Measurements from ENCODE around the gene ULK4.
A peak's percentile ranks its signal among the peaks of the same experiment; 100 is the strongest.
"Not testable (repeated sequence)": the region's sequence is repeated elsewhere in the genome, so short reads cannot be mapped to it uniquely, and the experiment has no call there.

Gene ULK4

DNA sequence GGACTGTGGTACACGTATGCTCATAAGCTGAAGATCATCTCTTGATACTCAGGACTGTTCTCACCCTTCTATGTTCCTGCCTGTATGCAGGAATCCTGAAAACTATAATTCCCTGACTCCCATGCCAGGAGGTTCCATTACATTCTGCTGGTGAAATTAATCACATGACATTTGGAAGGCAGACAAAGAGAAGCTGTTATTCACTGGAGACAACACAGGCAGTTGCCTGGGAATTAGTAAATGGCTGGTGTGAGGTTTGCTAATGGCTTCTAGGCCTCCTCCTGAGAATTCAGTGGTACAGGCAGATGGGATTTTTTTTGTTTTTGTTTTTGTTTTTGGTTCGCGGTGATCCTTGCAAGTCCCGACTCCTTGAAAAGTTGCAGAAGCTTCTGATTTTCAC is 671.2 kb downstream of the ULK4 start:
- no peak for DNase-seq

DNA sequence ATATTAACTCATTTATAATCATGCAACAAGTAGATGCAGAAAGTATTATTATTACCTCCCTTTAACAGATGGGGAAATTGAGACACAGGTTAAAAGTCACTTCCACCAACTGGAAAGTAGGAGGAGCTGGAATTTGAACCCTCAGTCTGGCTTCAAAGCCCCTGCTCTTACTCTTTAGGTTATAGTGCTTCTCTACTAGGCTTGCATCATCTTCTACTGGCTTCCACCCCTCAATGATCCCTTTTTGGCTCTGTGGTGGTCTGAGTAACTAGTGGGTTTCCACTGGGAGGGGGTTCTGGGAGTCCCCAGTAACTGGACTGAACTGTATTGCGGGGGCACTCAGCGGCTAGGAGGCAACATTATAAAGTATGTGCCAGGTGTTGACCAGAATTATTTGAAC is 671.6 kb downstream of the ULK4 start:
- DNase-seq, result no peak

DNA sequence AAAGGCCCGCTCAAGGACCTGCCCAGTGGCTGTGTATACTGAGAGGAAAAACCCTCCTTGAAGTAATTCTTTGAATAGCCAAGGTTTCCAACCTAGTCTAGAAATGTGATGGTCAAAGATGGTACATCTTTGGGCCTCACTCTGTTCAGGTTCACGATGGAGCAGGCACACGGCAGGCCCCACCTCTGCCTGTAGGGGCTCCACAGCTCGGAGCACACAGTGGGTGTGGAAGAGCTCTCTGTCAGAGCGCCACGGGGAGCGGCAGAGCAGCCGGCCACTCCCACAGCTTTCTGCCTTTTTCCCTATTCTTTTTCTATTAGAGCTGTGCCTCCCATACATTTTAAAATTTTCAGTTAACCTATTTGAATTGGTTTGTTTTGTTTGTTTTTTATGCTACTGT is 673.1 kb downstream of the ULK4 start:
- DNase-seq, result no peak

DNA sequence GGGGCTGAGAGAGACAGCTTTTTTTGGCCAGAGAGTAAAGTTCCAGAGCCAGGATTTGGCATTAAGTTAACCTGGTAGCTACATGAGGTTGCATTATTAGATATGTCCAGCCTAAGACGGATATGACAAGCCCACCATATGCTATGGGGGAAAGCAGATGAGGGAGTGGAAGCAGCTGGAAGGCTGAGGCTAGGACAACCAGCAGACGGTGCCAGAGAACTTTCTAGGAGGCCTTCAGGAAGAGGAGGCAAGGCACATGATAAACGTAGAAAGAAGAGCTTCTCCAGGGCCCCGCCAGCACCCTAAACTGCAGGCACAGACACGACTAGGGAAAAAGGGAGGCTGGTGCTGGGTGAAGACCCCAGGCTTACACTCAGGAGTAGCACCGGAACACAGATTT is 675.6 kb downstream of the ULK4 start:
- DNase-seq, result no peak

DNA sequence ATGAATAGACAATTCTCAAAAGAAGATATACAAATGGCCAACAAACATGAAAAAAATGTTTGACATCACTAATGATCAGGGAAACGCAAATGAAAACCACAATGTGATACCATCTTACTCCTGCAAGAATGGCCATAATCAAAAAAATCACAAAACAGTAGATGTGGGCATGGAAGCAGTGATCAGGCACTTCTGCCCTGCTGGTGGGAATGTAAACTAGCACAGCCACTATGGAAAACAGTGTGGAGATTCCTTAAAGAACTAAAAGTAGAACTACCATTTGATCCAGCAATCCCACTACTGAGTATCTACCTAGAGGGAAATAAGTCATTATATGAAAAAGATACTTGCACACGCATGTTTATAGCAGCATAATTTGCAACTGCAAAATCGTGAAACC is 677.0 kb downstream of the ULK4 start:
- not testable (repeated sequence) for DNase-seq

DNA sequence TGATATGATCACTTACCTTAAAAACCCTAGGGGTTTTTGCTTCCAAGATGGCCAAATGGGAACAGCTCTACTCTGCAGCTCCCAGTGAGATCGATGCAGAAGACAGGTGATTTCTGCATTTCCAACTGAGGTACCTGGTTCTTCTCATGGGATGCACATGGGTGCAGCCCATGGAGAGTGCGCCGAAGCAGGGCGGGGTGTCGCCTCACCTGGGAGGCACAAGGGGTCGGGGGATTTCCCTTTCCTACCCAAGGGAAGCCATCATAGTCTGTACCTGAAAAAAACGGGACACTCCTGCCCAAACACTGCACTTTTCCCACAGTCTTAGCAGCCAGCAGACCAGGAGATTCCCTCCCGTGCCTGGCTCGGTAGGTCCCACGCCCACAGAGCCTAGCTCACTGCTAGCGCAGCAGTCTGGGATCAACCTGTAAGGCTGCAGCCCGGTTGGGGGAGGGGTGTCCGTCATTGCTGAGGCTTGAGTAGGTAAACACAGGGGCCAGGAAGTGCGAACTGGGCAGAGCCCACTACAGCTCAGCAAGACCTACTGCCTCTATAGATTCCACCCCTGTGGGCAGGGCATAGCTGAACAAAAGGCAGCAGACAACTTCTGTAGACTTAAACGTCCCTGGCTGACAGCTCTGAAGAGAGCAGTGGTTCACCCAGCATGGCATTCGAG is 684.0 kb downstream of the ULK4 start:
- no peak for DNase-seq

DNA sequence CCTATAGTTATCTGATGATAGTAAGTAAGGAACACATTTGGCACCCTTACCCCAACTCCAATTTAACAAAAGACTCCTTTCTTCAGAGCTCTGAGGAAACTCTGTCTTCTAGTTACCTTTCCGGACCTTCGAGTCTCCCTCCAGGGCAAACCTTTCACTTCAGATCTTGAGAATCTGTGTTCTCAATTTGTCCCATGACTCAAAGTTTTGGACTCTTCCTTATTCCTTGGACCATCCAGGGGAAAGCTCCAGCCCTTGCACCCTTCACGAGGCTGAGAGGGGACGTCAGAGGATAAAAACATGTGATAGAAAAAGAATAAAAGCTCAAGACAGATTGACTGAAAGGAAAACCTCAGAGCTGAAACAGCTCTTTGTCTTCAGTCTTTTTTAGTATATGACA is 685.7 kb downstream of the ULK4 start:
- no peak for DNase-seq

DNA sequence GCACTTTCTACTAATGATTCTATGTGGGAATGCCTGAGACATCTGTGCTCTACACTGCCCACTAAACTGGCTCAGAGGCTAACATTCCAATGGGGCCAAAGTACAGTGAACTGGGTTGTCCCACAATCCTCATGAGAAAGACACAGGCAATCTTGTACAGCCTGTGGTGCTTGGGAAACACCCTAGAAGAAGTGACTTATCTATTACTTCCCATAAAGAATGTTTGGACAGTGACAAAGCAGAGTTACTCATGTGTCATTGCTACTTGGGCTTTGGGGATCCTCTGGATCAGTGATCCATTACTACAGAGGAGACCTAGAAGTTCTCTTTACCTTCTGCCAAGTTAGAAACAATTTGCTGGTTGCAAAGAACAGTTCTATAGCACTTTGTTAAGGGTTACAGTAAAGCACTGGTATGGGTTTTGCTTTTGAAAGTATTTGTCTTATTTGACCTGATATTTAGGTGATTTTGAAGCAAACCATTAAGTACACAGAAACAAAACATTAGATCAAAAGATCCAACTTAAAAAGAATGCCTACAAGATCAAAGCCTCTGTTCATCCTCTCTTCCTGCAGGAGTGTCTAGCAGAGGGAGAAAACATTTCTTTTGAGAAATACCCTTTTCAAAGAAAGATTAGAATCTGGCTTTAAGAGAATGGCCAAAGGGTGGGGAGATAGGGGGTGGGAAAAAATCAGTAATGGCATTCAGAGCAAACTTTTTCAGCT is 686.8 kb downstream of the ULK4 start:
- DNase-seq, result no peak

DNA sequence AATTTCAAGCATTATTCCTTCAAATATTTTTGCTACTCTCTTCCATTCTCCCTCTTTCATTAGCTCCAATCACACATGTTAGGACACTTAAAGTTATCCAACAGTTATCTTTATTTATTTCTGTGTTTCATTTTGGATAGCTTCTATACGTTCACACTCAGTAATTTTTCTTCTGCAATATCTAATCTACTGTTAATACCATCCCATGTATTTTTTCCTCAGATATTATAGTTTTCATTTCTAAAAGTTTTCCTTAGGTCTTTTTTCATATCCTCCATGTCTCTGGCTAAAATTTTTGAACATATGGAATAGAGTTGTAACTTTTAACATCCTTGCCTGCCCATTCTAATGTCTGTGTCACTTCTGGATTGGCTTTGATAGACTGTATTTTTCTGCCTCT is 689.2 kb downstream of the ULK4 start:
- DNase-seq, result no peak

DNA sequence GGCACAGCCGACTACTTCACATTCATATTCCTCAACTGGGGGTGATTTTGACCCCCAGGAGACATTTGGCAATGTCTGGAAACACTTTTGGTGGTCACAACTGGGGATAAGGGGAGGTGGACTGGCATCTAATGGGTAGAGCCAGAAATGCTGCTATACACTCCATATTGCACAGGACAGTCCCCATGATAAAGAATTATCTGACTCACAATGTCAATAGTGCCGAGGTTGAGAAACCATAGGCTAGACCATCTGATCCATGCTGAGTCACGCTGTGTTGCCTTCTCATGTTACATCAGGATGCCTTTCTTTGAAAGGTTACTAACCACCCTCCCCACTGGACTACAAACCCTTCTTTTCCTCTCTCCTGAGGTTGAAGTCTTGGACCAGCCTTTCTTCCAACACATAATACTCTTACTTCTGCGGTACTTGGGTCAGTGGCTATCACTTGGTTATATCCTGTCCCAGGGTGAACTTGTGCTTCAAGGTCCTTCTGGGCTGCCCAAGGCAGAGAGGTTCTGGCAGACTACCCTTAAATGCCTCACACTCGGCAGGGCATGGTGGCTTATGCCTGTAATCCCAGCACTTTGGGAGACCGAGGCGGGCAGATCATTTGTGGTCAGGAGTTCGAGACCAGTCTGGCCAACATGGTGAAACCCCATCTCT is 693.8 kb downstream of the ULK4 start:
- peak; percentile 86 for DNase-seq

DNA sequence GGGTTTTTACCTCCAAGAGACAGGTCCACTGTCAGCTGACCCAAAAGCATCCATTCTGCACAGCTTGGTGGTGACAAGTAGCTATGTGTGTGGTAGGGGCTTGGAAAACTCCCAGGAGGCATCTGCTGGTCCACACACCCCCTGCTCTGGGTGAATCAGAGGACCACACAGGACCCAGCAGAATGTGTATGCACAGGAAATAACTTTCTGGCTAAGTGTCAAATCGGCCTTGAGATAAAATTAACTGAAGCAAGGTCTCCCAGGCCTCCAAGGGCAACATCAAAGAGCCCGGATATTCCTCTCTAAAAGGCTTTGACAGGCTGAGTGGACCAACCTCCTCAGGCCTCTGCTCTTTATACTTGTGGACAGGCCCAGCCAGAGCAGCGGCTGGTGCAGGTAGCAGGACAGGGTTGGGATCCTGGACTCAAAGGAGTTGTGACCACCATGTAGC is 696.1 kb downstream of the ULK4 start:
- DNase-seq, result peak; percentile 75

DNA sequence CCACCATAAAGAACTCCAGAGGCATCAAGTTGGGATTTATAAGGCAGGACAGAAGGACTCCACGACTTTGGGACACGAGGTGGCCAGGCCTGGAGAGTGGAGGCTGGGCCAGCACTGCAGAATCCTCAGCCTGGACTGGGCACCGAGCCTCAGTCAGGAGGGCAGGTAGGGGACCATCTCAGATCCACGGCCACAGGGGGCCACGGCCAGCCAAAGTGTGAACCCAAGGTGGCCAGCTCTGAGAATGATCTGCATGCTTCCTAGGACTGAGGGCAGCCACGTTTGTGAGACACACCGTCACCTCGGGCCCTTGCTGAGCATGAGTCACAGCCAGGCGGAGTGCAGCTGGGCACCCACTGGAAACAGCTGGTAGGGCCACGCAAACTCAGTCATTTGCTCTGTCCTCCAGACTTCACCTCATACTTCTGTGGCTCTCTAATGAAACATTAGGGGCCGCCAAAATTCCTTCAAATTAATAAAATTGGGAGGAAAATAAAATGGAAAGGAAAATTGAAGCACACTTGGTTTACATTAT is 696.8 kb downstream of the ULK4 start:
- DNase-seq, result no peak

DNA sequence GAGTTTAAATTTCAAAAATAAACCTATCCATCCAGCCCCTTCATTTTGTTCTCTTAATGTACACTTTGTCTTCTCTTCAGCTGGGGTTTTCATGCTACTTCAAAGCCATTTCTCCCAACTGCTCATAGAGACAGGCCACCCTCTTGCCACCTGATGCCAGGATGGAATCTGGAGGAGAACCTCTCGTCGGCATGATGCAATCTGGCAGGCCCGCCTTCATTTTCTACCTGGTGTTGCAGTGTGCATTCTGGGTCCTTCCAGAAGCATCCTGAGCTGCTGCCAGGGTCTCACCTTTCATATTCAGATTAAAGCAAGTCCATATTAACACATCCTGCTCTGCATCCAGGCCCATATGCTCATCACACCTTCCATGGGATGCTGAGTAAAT is 701.8 kb downstream of the ULK4 start:
- DNase-seq, result no peak

DNA sequence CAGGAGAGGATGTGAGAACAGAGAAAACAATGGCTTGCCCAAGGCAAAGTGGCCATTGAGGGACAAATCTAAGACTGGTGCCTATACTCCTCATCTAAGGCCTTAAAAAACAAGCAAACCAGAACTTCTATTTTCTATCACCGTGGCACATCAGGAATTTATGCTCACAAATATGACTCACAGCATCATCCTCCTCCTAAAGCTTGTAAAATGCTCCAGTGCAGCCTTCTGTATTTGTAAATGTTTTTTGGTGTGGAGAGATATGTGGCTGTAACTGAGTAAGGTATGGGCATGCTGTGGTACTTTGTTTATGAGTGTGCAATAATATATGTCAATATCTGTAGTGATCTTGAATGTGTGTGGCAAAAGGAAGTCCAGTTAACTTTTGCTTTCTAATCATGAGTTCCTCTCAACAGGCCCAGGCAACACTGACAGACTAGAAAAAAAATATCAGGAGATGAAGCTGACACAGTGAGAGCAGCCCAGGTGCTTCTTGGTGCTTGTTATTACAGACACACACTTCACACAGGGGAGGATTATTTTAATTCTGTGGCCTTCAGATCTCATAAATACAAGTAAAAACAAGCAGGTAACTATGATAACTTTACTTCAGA is 702.3 kb downstream of the ULK4 start:
- no peak for DNase-seq

DNA sequence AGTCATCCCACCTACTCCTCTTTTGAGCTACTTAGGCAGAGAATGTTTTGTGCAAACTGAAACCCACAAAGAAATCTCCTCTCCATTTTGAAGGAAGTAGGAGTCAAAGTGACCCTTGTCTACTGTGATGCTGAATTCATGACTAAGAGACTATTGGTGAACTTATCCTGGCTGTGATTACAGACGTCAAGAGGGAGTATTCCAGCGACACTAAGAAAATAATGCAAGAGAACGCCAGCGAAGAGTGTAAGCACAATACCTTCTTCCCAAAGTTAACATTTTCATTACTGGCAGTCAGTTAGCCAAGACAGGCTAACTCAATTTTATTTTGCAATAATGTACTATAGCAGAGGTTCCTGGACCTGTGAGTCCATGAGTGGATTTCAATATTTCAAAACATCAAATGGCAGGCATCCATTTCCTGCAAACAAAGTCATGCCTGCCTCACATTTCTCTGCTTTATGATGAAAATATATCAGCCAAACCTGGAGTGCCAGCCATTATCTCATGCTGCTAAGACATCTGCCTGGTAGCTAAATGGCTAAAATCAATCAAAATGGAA is 703.6 kb downstream of the ULK4 start:
- no peak for DNase-seq

DNA sequence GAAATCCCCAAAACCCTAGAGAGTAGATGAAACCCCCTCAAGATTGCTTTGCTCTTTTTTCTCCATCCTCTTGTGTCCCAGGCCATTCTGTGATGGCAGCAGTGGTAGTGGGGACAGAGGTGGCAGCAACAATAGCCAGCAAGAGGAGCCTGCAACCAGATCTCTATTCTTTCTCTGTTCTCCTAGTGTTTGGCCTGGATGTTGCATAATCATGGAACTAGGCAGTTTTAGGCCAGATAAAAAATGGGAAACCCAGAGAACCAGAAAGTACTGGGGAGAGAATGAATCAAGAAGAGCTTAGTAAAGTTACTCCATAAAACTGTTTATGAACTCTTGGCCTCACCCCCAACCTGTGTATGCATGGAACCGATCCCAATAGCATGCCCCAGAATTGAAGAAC is 710.3 kb downstream of the ULK4 start:
- no peak for DNase-seq

DNA sequence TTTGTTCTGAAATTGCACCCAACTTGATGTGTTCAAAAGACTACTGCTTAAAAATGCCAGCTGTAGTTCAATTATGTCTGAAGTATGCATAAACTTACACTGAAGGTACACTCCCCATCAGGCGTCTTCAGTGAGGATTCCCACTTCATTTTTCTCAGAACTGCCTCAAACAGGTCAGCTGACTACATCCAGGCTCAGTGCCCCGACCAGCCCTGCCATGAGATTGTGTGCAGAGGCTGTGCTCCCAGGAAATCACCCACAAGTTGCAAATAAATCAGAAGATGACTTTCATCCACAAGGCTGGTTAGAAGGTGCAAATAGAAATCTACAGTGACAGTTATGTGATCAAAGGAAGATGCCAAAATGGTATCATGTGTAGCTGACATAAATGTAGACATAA is 711.1 kb downstream of the ULK4 start:
- DNase-seq, result no peak

DNA sequence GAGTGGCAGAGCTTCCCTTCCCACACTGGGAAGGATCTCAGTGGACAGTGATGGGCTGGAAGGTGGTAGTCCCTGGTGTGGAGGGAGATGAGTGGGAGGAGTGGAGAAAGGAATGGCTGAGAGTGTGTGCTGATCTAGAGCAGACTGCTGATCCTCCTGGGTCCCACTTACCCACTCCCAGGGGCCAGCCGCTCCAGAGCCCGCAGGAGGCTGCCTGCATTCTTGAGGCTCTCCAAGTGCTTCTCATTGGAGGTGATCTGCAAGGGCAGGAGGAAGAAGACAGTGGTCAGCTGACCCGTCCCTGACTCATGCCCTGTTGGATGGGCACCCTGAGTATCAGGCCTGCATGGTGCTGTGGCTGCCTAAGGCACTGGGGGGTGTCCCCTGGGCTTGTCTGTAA is 712.6 kb downstream of the ULK4 start:
- no peak for DNase-seq

DNA sequence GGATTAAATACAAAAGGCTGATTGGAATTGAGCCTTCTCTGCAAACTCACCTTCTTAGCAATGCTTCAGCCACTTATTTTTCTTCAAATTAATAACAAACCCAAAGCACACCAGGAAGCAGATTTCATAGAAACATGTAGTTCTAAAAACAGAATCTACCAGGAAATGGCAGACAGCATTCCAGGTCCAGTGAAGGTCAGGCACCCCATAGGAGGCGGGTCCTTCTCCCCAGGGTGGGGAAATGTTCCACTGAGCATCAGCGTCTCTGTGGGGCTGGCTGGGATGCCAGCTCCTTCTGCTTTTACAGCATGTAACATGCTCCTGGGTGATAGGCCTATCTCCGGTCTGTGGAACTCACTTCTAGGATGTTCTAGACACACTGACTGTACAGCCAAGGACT is 713.4 kb downstream of the ULK4 start:
- no peak for DNase-seq

DNA sequence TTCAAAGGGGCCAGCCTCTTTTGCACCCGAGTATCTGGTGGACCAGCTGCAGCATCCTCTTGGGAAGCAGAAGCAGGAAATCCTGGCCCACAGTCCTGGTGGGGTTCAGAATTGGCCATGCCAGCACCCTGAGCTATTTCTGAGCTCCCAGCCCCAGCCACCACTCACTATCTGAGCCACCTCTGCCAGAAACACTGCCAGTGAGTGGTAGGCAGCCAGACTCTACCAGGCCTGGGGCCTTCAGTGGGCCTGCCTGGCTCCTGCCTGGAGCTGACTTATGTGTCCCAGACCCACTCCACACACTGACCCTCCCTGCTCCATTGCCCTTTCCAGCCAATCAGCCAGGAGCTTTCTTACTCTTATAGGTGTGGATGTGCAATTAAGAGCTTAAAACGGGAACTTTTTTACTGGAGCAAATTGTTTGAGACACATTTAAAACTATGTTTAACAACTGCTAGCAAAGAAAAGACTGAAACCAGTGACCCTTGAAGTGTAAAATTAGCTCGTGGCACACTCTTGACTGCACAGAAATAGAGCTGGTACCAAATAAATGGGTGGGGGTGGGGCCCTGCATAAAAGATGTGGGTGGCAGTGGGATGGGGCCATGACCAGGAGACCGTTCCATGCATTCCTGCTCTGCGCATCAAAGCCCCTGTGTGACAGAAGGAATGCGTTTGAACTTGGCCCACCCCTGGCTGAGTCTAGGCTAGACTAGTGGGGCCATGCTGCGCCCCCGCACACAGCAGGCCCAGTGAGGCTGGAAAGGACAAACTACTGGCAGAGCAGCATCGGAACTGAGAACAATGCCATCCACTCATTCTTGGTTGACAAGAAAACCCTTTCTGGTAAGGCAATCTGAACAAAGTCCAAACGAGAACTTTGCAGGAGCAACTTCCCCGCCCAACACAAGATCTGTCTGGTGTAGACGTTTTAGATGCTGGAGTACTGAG is 714.6 kb downstream of the ULK4 start:
- no peak for DNase-seq

DNA sequence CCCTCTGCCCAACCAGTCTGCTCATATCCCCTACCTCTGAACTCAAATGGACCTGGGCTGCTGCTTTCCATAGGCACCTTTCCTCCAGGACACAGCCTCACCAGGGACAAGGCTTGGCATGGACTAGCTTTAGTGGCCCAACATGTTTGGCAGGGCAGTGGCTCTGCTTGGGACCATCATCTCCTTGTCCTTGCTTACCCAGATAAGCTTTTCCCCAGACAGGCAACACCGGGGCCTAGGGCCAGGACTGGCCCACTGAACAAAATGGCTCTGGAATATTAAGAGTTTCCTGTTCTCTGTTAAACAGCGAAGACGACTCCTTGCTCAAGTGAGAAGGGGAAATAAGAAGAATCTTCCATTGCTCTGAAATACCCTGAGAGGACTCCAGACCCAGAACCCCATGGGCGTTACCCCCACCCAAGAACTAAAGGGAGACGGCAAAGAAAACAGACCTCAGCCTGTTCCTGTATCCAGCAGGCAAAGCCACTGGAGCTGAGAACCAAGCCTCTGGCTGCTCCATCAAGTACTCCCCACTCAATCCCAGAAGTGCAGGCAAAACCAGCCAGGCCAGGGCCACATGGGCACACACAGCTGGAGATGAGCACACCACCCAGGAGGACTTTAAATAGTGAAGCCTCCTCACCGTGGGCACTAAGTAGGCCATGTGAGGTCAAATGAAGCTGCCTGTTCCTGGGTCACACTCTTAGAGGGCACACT is 717.1 kb downstream of the ULK4 start:
- no peak for DNase-seq

All from NCI-H226 (cell line).